ENCODE results near the gene MUS81. TPM values are rescaled to one million over a fixed set of nuclear protein-coding genes. Genes with fewer than 3 reads are reported as not detected.
A peak's percentile ranks its signal among the peaks of the same experiment; 100 is the strongest.

Gene MUS81
- total RNA-seq, 1 experiment from 2014 or later: 45.9 TPM

DNA sequence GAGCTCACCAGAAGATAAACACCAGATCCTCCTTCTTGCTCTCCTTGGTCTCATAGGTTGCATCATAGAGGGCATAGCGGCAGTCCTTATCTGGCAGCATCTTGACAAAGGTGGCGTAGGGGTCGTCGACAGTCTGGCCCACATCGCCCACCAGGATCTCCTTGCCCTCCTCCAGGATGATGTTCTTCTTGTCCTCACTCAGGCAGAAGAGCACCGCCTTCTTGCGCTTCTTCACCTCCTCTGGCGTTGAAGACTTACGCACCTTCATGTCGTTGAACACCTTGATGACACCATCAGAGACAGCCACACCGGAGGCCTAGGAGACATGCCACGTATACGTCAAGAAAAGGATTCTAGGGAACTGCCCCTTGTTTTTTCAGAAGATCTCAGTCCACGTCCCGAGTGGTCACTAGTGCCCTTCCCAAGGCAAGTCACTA, 4.3 kb upstream of the MUS81 start (continued):
- TF ChIP-seq, protein P1, sequence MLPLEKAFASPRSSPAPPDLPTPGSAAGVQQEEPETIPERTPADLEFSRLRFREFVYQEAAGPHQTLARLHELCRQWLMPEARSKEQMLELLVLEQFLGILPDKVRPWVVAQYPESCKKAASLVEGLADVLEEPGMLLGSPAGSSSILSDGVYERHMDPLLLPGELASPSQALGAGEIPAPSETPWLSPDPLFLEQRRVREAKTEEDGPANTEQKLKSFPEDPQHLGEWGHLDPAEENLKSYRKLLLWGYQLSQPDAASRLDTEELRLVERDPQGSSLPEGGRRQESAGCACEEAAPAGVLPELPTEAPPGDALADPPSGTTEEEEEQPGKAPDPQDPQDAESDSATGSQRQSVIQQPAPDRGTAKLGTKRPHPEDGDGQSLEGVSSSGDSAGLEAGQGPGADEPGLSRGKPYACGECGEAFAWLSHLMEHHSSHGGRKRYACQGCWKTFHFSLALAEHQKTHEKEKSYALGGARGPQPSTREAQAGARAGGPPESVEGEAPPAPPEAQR (CRISPR knock-in tag; IDR thresholded peaks at IDR 0.05): no peak
- TF ChIP-seq ZBTB43 (CRISPR knock-in tag; IDR thresholded peaks at IDR 0.05): no peak

DNA sequence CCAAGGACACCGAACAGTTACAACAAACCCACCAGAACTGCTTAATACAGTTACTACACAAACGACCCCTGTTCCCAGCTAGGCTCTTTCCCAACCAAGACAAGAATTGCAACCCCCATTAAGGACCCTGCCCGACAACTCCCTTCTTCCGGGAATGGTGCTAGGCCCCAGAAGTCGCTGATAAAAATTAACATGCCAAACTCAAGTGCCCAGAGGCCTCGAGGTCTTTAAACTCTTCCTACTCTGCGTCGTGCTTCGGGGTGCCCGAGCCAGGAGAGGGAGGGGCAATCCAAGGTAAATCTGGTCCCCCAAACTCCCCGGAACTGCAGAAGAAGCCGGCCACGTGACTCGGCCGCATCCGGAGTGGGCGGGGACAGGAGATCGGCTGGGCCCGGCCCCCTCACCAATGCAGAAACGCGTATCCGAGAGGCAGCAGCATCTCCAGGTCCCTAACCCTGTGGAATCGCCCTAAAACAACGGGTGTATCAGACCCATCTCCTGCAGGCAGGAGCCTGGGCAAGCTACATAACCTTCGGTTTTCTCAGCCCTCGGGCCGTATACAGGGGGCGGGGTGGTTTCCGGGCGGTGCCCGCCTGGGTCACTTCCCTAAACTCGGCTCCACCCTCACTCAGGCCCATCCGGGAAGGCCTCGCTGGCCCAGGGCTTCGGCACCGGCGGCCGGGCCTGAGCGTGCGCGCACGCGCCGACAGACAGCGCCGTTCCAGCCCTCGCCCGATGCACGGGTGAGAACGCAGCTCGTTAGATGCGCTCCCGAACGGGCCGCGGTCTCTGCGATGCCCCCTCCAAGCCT, 3.3 kb upstream of the MUS81 start:
- ChIA-PET POLR2A (interaction anchor here (0.9 kb wide), 1 partner anchor 15 kb away, joined by 3 read pairs; no protein-coding TSS in a partner anchor), CTCF (interaction anchor here (3.6 to 16.6 kb wide), 2 partner anchors 32 to 76 kb away, joined by 40 to 539 read pairs; partner anchors contain the start of genes AP5B1, CCDC85B and FIBP)
- Mint-ChIP-seq H3K36me3 (peaks cover 44% of the 10 kb centered on the region), H3K9me3 (no peaks in the 10 kb centered on the region), H3K27ac (peak overlapping the region; percentile 88), H3K27me3 (ENCODE audit: low read depth) (no peaks in the 10 kb centered on the region), H3K4me3 (peak overlapping the region; percentile 91), H3K4me1 (peaks cover 21% of the 10 kb centered on the region)
- ATAC-seq (no peak), DNase-seq (ENCODE audit: low spot score) (peak; percentile 76)
- TF ChIP-seq SP1 (CRISPR knock-in tag; conservative IDR thresholded peaks at IDR 0.05) (0 out of 2 replicates have a peak, but pooled peaks have one; percentile 54), MLX (CRISPR knock-in tag; IDR thresholded peaks at IDR 0.05) (no peak), RORB (CRISPR knock-in tag; IDR thresholded peaks at IDR 0.05) (no peak), TCF7 (CRISPR knock-in tag; IDR thresholded peaks at IDR 0.05; ENCODE audit: low read depth) (0 out of 2 replicates have a peak, but pooled peaks have one; percentile 61), ZNF138 (CRISPR knock-in tag; conservative IDR thresholded peaks at IDR 0.05) (no peak), ZNF121 (CRISPR knock-in tag; IDR thresholded peaks at IDR 0.05) (no peak), ETV6 (CRISPR knock-in tag; IDR thresholded peaks at IDR 0.05) (no peak), MYBL2 (CRISPR knock-in tag; IDR thresholded peaks at IDR 0.05) (no peak)
- TF ChIP-seq, protein P2, sequence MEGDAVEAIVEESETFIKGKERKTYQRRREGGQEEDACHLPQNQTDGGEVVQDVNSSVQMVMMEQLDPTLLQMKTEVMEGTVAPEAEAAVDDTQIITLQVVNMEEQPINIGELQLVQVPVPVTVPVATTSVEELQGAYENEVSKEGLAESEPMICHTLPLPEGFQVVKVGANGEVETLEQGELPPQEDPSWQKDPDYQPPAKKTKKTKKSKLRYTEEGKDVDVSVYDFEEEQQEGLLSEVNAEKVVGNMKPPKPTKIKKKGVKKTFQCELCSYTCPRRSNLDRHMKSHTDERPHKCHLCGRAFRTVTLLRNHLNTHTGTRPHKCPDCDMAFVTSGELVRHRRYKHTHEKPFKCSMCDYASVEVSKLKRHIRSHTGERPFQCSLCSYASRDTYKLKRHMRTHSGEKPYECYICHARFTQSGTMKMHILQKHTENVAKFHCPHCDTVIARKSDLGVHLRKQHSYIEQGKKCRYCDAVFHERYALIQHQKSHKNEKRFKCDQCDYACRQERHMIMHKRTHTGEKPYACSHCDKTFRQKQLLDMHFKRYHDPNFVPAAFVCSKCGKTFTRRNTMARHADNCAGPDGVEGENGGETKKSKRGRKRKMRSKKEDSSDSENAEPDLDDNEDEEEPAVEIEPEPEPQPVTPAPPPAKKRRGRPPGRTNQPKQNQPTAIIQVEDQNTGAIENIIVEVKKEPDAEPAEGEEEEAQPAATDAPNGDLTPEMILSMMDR (IDR thresholded peaks at IDR 0.05): no peak
- TF ChIP-seq, protein P3, sequence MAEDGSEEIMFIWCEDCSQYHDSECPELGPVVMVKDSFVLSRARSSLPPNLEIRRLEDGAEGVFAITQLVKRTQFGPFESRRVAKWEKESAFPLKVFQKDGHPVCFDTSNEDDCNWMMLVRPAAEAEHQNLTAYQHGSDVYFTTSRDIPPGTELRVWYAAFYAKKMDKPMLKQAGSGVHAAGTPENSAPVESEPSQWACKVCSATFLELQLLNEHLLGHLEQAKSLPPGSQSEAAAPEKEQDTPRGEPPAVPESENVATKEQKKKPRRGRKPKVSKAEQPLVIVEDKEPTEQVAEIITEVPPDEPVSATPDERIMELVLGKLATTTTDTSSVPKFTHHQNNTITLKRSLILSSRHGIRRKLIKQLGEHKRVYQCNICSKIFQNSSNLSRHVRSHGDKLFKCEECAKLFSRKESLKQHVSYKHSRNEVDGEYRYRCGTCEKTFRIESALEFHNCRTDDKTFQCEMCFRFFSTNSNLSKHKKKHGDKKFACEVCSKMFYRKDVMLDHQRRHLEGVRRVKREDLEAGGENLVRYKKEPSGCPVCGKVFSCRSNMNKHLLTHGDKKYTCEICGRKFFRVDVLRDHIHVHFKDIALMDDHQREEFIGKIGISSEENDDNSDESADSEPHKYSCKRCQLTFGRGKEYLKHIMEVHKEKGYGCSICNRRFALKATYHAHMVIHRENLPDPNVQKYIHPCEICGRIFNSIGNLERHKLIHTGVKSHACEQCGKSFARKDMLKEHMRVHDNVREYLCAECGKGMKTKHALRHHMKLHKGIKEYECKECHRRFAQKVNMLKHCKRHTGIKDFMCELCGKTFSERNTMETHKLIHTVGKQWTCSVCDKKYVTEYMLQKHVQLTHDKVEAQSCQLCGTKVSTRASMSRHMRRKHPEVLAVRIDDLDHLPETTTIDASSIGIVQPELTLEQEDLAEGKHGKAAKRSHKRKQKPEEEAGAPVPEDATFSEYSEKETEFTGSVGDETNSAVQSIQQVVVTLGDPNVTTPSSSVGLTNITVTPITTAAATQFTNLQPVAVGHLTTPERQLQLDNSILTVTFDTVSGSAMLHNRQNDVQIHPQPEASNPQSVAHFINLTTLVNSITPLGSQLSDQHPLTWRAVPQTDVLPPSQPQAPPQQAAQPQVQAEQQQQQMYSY (CRISPR knock-in tag; IDR thresholded peaks at IDR 0.05): peak; percentile 18; the same call in 1 of the 2 replicates
- TF ChIP-seq, protein P4, sequence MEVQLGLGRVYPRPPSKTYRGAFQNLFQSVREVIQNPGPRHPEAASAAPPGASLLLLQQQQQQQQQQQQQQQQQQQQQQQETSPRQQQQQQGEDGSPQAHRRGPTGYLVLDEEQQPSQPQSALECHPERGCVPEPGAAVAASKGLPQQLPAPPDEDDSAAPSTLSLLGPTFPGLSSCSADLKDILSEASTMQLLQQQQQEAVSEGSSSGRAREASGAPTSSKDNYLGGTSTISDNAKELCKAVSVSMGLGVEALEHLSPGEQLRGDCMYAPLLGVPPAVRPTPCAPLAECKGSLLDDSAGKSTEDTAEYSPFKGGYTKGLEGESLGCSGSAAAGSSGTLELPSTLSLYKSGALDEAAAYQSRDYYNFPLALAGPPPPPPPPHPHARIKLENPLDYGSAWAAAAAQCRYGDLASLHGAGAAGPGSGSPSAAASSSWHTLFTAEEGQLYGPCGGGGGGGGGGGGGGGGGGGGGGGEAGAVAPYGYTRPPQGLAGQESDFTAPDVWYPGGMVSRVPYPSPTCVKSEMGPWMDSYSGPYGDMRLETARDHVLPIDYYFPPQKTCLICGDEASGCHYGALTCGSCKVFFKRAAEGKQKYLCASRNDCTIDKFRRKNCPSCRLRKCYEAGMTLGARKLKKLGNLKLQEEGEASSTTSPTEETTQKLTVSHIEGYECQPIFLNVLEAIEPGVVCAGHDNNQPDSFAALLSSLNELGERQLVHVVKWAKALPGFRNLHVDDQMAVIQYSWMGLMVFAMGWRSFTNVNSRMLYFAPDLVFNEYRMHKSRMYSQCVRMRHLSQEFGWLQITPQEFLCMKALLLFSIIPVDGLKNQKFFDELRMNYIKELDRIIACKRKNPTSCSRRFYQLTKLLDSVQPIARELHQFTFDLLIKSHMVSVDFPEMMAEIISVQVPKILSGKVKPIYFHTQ (CRISPR knock-in tag; IDR thresholded peaks at IDR 0.05): no peak
- TF ChIP-seq, protein P5, sequence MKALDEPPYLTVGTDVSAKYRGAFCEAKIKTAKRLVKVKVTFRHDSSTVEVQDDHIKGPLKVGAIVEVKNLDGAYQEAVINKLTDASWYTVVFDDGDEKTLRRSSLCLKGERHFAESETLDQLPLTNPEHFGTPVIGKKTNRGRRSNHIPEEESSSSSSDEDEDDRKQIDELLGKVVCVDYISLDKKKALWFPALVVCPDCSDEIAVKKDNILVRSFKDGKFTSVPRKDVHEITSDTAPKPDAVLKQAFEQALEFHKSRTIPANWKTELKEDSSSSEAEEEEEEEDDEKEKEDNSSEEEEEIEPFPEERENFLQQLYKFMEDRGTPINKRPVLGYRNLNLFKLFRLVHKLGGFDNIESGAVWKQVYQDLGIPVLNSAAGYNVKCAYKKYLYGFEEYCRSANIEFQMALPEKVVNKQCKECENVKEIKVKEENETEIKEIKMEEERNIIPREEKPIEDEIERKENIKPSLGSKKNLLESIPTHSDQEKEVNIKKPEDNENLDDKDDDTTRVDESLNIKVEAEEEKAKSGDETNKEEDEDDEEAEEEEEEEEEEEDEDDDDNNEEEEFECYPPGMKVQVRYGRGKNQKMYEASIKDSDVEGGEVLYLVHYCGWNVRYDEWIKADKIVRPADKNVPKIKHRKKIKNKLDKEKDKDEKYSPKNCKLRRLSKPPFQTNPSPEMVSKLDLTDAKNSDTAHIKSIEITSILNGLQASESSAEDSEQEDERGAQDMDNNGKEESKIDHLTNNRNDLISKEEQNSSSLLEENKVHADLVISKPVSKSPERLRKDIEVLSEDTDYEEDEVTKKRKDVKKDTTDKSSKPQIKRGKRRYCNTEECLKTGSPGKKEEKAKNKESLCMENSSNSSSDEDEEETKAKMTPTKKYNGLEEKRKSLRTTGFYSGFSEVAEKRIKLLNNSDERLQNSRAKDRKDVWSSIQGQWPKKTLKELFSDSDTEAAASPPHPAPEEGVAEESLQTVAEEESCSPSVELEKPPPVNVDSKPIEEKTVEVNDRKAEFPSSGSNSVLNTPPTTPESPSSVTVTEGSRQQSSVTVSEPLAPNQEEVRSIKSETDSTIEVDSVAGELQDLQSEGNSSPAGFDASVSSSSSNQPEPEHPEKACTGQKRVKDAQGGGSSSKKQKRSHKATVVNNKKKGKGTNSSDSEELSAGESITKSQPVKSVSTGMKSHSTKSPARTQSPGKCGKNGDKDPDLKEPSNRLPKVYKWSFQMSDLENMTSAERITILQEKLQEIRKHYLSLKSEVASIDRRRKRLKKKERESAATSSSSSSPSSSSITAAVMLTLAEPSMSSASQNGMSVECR (CRISPR knock-in tag; IDR thresholded peaks at IDR 0.05; ENCODE audit: borderline replicate concordance): peak; percentile 68; the same call in 1 of the 2 replicates
- TF ChIP-seq, protein P6, sequence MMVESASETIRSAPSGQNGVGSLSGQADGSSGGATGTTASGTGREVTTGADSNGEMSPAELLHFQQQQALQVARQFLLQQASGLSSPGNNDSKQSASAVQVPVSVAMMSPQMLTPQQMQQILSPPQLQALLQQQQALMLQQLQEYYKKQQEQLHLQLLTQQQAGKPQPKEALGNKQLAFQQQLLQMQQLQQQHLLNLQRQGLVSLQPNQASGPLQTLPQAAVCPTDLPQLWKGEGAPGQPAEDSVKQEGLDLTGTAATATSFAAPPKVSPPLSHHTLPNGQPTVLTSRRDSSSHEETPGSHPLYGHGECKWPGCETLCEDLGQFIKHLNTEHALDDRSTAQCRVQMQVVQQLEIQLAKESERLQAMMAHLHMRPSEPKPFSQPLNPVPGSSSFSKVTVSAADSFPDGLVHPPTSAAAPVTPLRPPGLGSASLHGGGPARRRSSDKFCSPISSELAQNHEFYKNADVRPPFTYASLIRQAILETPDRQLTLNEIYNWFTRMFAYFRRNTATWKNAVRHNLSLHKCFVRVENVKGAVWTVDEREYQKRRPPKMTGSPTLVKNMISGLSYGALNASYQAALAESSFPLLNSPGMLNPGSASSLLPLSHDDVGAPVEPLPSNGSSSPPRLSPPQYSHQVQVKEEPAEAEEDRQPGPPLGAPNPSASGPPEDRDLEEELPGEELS (CRISPR knock-in tag; IDR thresholded peaks at IDR 0.05): peak; percentile 18; the same call in 1 of the 2 replicates

Measured in WTC11 (cell line).